Measurements from ENCODE around the gene TMED4. TPM values are rescaled to one million over a fixed set of nuclear protein-coding genes. Genes with fewer than 3 reads are reported as not detected.

Gene TMED4
- total and polyA plus RNA-seq, 2 donors (not counting 1 experiment from before 2014, with no cell fraction given): 84.1 to 102 TPM

- Histone ChIP-seq H3K27me3 (replicated peaks in 1 of 4; ENCODE audit: control extremely low read depth in 1 of 4, control insufficient read depth in 3 of 4, insufficient read depth in 4 of 4, low read length in 3 of 4) (no peaks in the 10 kb centered on the region), H3K4me1 (ENCODE audit: control insufficient read depth in 2 of 2, insufficient read depth in 2 of 2, low read length in 2 of 2) (no peaks in the 10 kb centered on the region), H4K20me1 (ENCODE audit: control insufficient read depth, insufficient read depth, low read length, poor library complexity, severe bottlenecking) (no peaks in the 10 kb centered on the region), H3K4me2 (replicated peaks; ENCODE audit: low read depth, low read length, poor library complexity, severe bottlenecking) (no peak overlapping the region), H2AFZ (ENCODE audit: insufficient read depth, low read depth, low read length, poor library complexity, severe bottlenecking) (no peak overlapping the region), H3K36me3 (replicated peaks in 1 of 2; ENCODE audit: control extremely low read depth in 1 of 2, control insufficient read depth in 1 of 2, extremely low read depth in 1 of 2, insufficient read depth in 2 of 2, low read length in 1 of 2) (no peaks in the 10 kb centered on the region), H3K9ac (ENCODE audit: low read length) (no peak overlapping the region), H3K27ac (ENCODE audit: low read length in 2 of 2) (no peak overlapping the region), H3K9me3 (ENCODE audit: control extremely low read depth in 1 of 3, control insufficient read depth in 2 of 3, insufficient read depth in 1 of 3, low read length in 2 of 3) (no peaks in the 10 kb centered on the region), H3K79me2 (ENCODE audit: control insufficient read depth, insufficient read depth, low read length) (no peaks in the 10 kb centered on the region), H3K4me3 (ENCODE audit: control extremely low read depth in 1 of 5, extremely low read depth in 1 of 5, insufficient read depth in 1 of 5, low read depth in 2 of 5, low read length in 4 of 5) (no peak overlapping the region)
- Mint-ChIP-seq H3K9me3 (ENCODE audit: insufficient read depth) (no peaks in the 10 kb centered on the region), H3K27me3 (peaks cover 2% of the 10 kb centered on the region), H3K4me1 (no peaks in the 10 kb centered on the region), H3K4me3 (no peak overlapping the region), H3K27ac (no peak overlapping the region)
- intact Hi-C loops (cut with micrococcal nuclease): no loop called here
- ChIA-PET CTCF (no interaction called here), POLR2A (interaction anchor here (0.6 kb wide), 1 partner anchor 34 kb away, joined by 3 read pairs; the partner anchor contains the start of gene DDX56)
- DNase-seq (no peak), ATAC-seq (ENCODE audit: low read depth) (no peak)
- TF ChIP-seq EZH2 (IDR thresholded peaks at IDR 0.05; ENCODE audit: borderline replicate concordance, insufficient read depth, low read depth, low read length, poor library complexity, severe bottlenecking) (no peak), CTCF (IDR thresholded peaks at IDR 0.05) (no peak)
- 94% methylated on average over 27 of the region's 27 CpGs for WGBS (ENCODE audit: insufficient coverage)
These were observed 42.1 kb downstream of the TMED4 start for GRCh38 chr7:44539669-44540506.

All from B cell (primary cell).